AG20443 (cell line): Measurements from ENCODE around the gene FBXW8.

ENCODE experiments used
- DNase-seq: peaks from one replicate; pipeline ENCODE4 v3.0.0; 2012; ENCODE audit warnings: low spot score, mixed read lengths

Gene FBXW8

DNA sequence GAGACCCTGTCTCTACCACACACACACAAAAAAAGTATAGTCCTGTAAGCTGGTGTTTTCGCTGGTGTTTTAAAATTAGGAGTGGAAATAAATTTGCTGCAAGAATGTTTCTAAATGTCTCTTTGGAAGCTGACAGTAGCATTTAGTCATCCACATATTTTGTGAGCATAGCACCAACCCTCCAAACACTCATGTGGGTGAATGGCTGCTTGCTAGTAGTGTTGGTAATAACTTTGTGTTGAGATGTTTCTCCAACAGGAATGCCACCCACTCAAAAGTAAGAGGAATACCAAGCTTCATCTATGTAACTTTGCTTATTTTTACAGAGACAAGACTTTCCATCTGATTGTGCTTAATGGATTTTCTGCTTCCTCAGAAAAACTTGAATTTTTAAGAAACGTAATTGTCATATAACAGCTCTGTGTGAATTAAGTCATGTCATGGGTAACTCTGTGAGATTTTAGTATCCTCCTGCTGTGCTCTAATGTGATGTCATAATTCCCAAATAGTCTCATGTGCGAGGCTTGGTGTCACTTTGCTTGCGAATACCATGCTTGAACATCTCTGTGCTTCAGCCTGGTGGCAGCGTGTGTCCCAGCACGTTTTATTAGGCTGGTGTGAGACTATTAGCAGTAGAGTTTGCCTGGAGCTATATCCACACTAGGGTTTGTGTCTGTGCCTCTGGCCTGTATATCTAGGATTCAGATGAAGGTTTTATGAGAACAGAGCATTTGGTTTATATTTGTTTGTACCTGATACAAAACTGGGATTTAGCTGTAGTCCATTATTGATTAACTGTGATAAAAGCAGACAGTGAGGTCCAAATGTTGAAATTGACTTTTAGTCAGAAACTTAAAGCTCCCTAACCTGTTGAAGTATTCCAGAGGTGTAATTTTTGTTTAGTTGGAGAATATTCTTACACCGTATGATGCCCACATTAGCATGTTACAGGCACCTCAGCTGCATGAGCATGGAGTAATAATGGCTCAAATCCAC, 80.5 kb downstream of the FBXW8 start:
- DNase-seq, result peak; percentile 76

DNA sequence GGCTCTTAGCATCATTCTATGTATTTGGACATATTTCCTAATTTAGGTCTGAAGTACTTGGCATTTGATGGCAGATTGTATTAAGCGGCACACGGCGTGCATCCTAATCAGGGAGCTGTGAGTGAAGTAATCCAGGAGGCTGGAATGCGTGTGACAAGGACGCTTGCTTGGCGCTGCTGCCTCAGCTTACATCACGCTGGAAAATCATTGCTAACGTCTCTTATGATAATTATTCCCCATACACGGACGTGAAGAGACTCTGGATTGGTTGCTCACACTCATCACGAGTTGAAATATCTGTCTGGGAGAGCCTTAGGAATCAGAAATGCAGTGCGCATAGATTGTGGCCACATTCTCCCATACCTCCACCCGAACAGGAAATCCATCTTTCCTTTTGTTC, 85.3 kb downstream of the FBXW8 start:
- DNase-seq, result no peak

DNA sequence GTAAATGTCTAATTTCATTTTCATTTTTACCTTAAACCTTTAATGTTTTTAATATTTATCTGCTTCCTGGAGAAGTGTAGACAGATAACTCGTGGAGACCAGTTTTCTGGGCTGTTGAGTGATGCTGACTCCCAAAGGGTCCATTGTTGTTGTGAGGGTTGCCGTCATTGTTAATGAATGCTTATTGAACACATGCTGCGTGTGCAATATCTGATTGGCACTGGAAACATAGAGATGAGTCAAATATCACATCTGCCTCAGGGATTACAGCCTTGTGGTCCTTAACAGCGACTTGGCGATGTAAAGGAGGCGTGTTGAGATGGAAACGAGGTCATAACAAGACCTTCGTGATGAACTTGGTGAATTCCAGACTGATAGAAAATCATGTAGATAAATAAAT, 85.9 kb downstream of the FBXW8 start:
- no peak for DNase-seq

DNA sequence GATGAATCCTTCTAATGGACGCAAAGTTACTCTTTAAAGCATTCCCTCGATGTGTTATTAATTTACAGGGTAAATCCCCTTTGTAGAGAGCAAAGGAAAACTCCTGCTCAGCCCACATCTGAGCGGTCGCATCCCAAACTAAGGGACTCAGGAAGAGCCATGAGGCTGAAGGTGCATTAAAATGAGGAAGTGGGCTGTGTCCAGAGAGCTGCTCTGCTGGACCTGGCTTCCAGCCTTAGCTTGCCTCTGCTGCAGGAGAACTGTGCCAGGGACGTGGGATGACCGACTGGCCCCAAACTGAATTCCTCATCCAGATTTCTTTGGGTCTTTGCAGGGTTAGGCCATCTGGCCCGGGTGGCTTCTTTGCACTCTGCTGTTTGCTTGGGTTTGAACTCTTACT, 88.3 kb downstream of the FBXW8 start:
- no peak for DNase-seq

GRCh38 chr12:117000316-117000715, 89.6 kb downstream of the FBXW8 start:
- DNase-seq, result no peak

GRCh38 chr12:117002051-117002817, 91.5 kb downstream of the FBXW8 start:
- no peak for DNase-seq

DNA sequence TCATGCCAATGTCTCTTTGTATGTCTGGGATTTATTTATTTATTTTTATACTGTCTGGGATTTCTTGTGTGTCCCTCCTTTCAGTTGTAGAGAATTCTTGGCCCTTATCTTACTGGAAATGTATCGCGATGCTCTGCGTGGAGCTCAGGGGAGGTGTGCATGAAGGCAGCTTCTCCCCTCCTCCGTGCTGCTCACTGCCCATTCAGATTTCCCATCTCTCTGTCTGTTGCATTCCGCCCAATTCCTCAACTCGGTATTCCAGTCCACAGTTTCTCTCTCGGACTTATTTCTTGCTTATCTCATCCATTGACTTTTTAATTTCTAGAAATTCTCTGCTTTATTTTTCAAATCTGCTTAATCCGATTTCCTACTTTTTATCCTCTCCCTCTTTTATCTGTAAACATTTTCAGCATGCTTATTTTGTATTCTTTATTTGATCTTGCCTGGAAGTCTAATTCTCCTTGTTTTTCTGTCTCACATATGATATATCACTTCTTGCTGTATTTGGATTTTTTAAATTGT, 93.2 kb downstream of the FBXW8 start:
- DNase-seq, result no peak

GRCh38 chr12:117005417-117006046, 94.8 kb downstream of the FBXW8 start:
- DNase-seq, result no peak

GRCh38 chr12:117006333-117006732, 95.6 kb downstream of the FBXW8 start:
- DNase-seq, result no peak

DNA sequence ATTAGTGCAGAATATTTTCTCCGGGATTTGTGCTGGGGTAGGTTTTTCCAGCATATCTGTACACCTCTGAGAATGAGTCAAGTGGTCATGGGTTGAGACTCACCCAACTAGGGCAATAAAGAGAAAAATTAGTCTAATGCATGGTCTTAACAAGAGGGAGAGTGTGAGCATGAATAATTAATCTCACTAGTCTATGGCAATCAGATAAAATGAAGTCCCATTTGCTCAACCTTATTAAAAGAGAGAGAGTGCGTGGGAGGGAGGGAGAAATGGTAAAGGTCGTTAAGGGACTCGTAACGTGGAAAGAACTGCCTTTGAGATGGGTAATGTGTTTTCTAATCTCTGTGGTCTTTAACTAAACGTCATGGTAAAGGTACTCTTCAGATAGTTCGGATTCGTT, 96.8 kb downstream of the FBXW8 start:
- no peak for DNase-seq

DNA sequence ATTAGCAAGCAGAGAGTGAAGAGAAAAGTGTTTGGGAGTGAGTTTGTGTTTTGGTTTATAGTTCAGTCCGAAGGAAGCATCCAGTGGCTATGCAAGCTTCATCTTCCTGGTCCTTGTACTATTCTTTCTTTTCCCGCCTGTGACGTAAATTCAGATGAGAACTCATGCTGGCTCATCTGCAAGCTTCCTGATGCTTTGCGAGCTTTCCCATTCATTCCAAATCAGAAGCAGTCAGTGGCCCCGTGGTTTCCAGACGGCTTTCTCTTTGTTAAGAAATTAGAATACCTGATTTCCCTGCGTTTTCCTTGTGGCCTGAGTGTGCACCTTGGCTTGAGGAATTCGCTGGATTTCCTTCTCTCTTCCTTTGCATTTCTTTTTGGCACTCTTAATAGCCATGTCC, 99.0 kb downstream of the FBXW8 start:
- no peak for DNase-seq

- no peak for DNase-seq
Observed at GRCh38 chr12:117010693-117011451, 100.1 kb downstream of the FBXW8 start.

DNA sequence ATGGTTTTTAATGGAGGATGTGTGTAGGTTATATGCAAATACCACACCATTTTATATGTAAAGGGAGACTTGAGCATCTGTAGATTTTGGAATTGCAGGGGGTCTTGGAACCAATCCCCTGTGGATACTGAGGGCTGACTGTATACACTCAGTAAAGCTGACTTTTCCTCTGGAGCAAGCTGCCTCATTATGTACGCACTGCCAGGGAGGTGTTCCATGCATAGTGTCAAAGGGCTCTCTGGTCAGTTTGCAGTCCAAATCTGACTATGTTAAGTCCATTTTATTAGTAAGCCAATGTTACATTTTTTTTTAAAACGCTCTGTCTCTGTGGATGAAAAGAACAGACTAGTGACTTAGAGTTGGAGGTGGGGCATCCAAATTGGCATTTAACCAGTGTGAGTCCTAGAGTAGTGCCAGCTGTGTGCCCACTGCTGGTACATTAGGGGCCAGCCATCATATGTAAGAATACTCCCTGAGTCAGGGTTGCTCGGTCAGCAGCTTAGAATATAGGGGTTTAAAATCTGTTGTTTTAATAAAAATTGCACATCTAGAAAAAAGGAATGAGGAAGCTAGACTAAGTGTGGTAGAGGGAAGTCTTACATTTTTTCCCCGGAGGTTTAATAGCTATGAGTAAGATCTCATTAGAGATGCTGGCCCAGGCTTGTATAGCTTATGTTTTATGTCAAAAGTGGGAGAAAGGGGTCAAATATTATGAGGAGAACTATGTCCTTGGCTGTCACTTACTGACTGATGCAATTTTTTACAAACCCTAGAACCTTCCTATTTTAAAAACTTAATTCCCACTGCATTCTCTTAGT, 101.4 kb downstream of the FBXW8 start:
- DNase-seq, result no peak

- DNase-seq, result no peak
Observed at GRCh38 chr12:117013726-117014125, 103.0 kb downstream of the FBXW8 start.

- no peak for DNase-seq
Observed at GRCh38 chr12:117014342-117014887, 103.7 kb downstream of the FBXW8 start.

GRCh38 chr12:117015811-117016210, 105.1 kb downstream of the FBXW8 start:
- DNase-seq, result no peak

- DNase-seq, result no peak
Observed at GRCh38 chr12:117017807-117018206, 107.1 kb downstream of the FBXW8 start.

GRCh38 chr12:117018276-117018675, 107.5 kb downstream of the FBXW8 start:
- DNase-seq, result no peak

- DNase-seq, result no peak
Observed at GRCh38 chr12:117018685-117019084, 107.9 kb downstream of the FBXW8 start.

GRCh38 chr12:117019866-117020265, 109.1 kb downstream of the FBXW8 start:
- no peak for DNase-seq
